Type B pancreatic cell (in vitro differentiated cells): Measurements from ENCODE around the gene BIRC5. TPM values are rescaled to one million over a fixed set of nuclear protein-coding genes. Genes with fewer than 3 reads are reported as not detected.

ENCODE experiments used
- DNase-seq: peaks from one replicate; pipeline ENCODE4 v3.0.0; 2021; ENCODE audit warnings: mixed read lengths; ENCODE audit not compliant: unreplicated experiment; ENCODE audit errors: extremely low spot score
- H3K27ac Mint-ChIP-seq: 2 replicates; pipeline ENCODE4 v1.8.0; 2021; ENCODE audit warnings: mild to moderate bottlenecking, mixed read lengths
- H3K27me3 Mint-ChIP-seq: 2 replicates; pipeline ENCODE4 v1.8.0; 2021; ENCODE audit warnings: mixed read lengths
- H3K36me3 Mint-ChIP-seq: 2 replicates; pipeline ENCODE4 v1.8.0; 2021; ENCODE audit warnings: mixed read lengths
- H3K4me1 Mint-ChIP-seq: one replicate; pipeline ENCODE4 v1.8.0; 2021; ENCODE audit warnings: mixed read lengths; ENCODE audit not compliant: unreplicated experiment
- H3K4me3 Mint-ChIP-seq: 2 replicates; pipeline ENCODE4 v1.8.0; 2021; ENCODE audit warnings: mild to moderate bottlenecking, mixed read lengths
- H3K9me3 Mint-ChIP-seq: 2 replicates; pipeline ENCODE4 v1.8.0; 2021; ENCODE audit warnings: mixed read lengths
- CTCF ChIP-seq: fragments of 200-600 bp; sonication (generic); conservative IDR thresholded peaks from 2 replicates; pipeline ENCODE4 v1.5.0; 2021; ENCODE audit warnings: antibody characterized with exemption, mild to moderate bottlenecking
- total RNA-seq: library from RNA; stranded (reverse); gene quantifications from 2 replicates; pipeline ENCODE4 v1.2.1, GENCODE V29; 2021; ENCODE audit warnings: low replicate concordance

The BIRC5 gene
- total RNA-seq, 1 donor from 2014 or later, result 63.3 TPM

GRCh38 chr17:78223765-78224164 is 9.7 kb downstream of the BIRC5 start:
- no peak for TF ChIP-seq CTCF
- Mint-ChIP-seq H3K36me3 (peaks cover 6% of the 10 kb centered on the region), H3K4me3 (no peak overlapping the region), H3K4me1 (peaks cover 16% of the 10 kb centered on the region), H3K27ac (no peak overlapping the region), H3K9me3 (no peaks in the 10 kb centered on the region), H3K27me3 (peaks cover 3% of the 10 kb centered on the region)
- DNase-seq, result no peak

GRCh38 chr17:78224231-78225087 is 10.4 kb downstream of the BIRC5 start:
- H3K27me3 Mint-ChIP-seq, result peaks cover 7% of the 10 kb centered on the region
- no peak overlapping the region for H3K27ac Mint-ChIP-seq
- H3K36me3 Mint-ChIP-seq, result peaks cover 5% of the 10 kb centered on the region
- no peak for TF ChIP-seq CTCF
- no peak overlapping the region for H3K4me3 Mint-ChIP-seq
- H3K9me3 Mint-ChIP-seq, result no peaks in the 10 kb centered on the region
- no peak for DNase-seq
- H3K4me1 Mint-ChIP-seq, result peaks cover 15% of the 10 kb centered on the region

GRCh38 chr17:78225088-78225865 is 11.2 kb downstream of the BIRC5 start:
- DNase-seq, result no peak
- TF ChIP-seq CTCF, result no peak
- Mint-ChIP-seq H3K27me3 (peaks cover 8% of the 10 kb centered on the region), H3K27ac (no peak overlapping the region), H3K36me3 (no peaks in the 10 kb centered on the region), H3K9me3 (no peaks in the 10 kb centered on the region), H3K4me3 (no peak overlapping the region), H3K4me1 (peaks cover 10% of the 10 kb centered on the region)

GRCh38 chr17:78226055-78226758 is 12.2 kb downstream of the BIRC5 start:
- Mint-ChIP-seq H3K27ac (no peak overlapping the region), H3K36me3 (no peaks in the 10 kb centered on the region), H3K4me3 (no peak overlapping the region), H3K27me3 (peaks cover 18% of the 10 kb centered on the region), H3K4me1 (peaks cover 14% of the 10 kb centered on the region), H3K9me3 (no peaks in the 10 kb centered on the region)
- no peak for TF ChIP-seq CTCF
- DNase-seq, result no peak

- no peak overlapping the region for H3K27ac Mint-ChIP-seq
- no peak overlapping the region for H3K4me3 Mint-ChIP-seq
- peaks cover 14% of the 10 kb centered on the region for H3K4me1 Mint-ChIP-seq
- no peak for DNase-seq
- no peaks in the 10 kb centered on the region for H3K9me3 Mint-ChIP-seq
- no peak for TF ChIP-seq CTCF
- H3K36me3 Mint-ChIP-seq, result no peaks in the 10 kb centered on the region
- H3K27me3 Mint-ChIP-seq, result peaks cover 22% of the 10 kb centered on the region
These were observed 12.9 kb downstream of the BIRC5 start for GRCh38 chr17:78226759-78227454.
